Activated CD4-positive, alpha-beta T cell treated with anti-CD3 and anti-CD28 coated beads, Interleukin-2, amount 50 U/mL, for 4 hours (primary cell): ENCODE results near the gene PRKD3.
"Not testable (repeated sequence)": the region's sequence is repeated elsewhere in the genome, so short reads cannot be mapped to it uniquely, and the experiment has no call there.

Experiments
- DNase-seq, 2 experiments: peaks; one replicate each; pipeline ENCODE4 v3.0.0-alpha.2; 2020

The PRKD3 gene

GRCh38 chr2:37306024-37306423 is 18.6 kb downstream of the PRKD3 start:
- no peak for DNase-seq

- DNase-seq = no peak
These were observed 21.9 kb downstream of the PRKD3 start for GRCh38 chr2:37302701-37303252.

GRCh38 chr2:37301408-37301807 is 23.2 kb downstream of the PRKD3 start:
- DNase-seq = no peak

- DNase-seq = no peak
These were observed 24.1 kb downstream of the PRKD3 start for GRCh38 chr2:37300578-37300977.

GRCh38 chr2:37300146-37300545 is 24.5 kb downstream of the PRKD3 start:
- no peak for DNase-seq

GRCh38 chr2:37297632-37298031 is 27.0 kb downstream of the PRKD3 start:
- no peak for DNase-seq

- no peak for DNase-seq
These were observed 29.1 kb downstream of the PRKD3 start for GRCh38 chr2:37295469-37296073.

GRCh38 chr2:37294858-37295257 is 29.8 kb downstream of the PRKD3 start:
- DNase-seq = not testable (repeated sequence)

GRCh38 chr2:37291680-37292079 is 33.0 kb downstream of the PRKD3 start:
- DNase-seq = no peak

- peak in 1 of 2 experiments; percentile 6 for DNase-seq
These were observed 36.7 kb downstream of the PRKD3 start for GRCh38 chr2:37287966-37288365.

- DNase-seq = no peak
These were observed 40.3 kb downstream of the PRKD3 start for GRCh38 chr2:37284381-37284780.

GRCh38 chr2:37283207-37283606 is 41.4 kb downstream of the PRKD3 start:
- no peak for DNase-seq

GRCh38 chr2:37282746-37283145 is 41.9 kb downstream of the PRKD3 start:
- no peak for DNase-seq

GRCh38 chr2:37281916-37282315 is 42.7 kb downstream of the PRKD3 start:
- DNase-seq = no peak

- DNase-seq = no peak
These were observed 48.3 kb downstream of the PRKD3 start for GRCh38 chr2:37276291-37276690.
